Mucosa of stomach (tissue), 1 donor: ENCODE data around the gene BEST1.

Source experiments
- H3K27me3 ChIP-seq: one replicate; pipeline ENCODE4 v1.7.0; 2013; ENCODE audit warnings: mild to moderate bottlenecking, low read length; ENCODE audit not compliant: control insufficient read depth, insufficient read depth
- H3K36me3 ChIP-seq: one replicate; pipeline ENCODE4 v1.7.0; 2013; ENCODE audit warnings: low read length; ENCODE audit not compliant: control insufficient read depth, insufficient read depth
- H3K4me1 ChIP-seq: one replicate; pipeline ENCODE4 v1.7.0; 2013; ENCODE audit warnings: mild to moderate bottlenecking, low read length; ENCODE audit not compliant: control insufficient read depth, insufficient read depth
- H3K4me3 ChIP-seq: one replicate; pipeline ENCODE4 v1.7.0; 2013; ENCODE audit warnings: low read length
- H3K9ac ChIP-seq: one replicate; pipeline ENCODE4 v1.7.0; 2013; ENCODE audit warnings: mild to moderate bottlenecking, low read length, moderate library complexity
- H3K9me3 ChIP-seq: one replicate; pipeline ENCODE4 v1.7.0; 2013; ENCODE audit warnings: mild to moderate bottlenecking, low read length, moderate library complexity; ENCODE audit not compliant: control insufficient read depth
- donor health status: Pancreatic carcinoma.

The BEST1 gene

DNA sequence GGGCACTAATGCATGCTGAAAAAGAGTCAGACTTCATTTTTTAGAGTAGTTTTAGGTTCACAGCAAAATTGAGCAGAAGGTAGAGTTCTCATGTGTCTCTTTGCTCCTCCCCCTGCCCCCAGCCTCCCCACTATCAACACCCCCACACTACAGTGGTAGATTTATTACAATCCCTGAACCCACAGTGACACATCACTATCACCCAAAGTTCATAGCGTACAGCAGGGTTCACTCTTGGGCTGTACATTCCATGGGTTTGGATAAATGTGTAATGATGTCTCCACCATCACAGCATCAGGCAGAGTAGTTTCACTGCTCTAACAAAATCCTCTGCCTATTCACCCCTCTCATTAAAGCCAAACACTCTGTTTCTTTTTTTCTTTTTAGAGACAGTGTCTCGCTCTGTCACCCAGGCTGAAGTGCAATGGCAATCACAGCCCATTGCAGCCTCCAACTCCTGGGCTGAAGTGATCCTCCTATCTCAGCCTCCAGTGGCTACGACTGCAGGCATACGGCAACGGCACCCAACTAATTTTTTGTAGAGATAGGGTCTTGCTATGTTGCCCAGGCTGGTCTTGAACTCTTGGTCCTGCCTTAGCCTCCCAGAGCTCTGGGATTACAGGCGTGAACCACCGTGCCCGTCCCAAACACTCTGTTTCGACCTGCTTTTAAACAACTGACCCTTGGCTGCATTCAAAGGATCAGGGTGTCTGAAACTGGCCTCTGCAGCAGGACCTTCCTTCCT lies 4.1 kb downstream of the BEST1 start:
- Histone ChIP-seq H3K27me3 (peaks cover 22% of the 10 kb centered on the region), H3K9me3 (no peaks in the 10 kb centered on the region), H3K9ac (peak overlapping the region; percentile 41), H3K4me3 (no peak overlapping the region), H3K4me1 (peaks cover 21% of the 10 kb centered on the region), H3K36me3 (no peaks in the 10 kb centered on the region)

DNA sequence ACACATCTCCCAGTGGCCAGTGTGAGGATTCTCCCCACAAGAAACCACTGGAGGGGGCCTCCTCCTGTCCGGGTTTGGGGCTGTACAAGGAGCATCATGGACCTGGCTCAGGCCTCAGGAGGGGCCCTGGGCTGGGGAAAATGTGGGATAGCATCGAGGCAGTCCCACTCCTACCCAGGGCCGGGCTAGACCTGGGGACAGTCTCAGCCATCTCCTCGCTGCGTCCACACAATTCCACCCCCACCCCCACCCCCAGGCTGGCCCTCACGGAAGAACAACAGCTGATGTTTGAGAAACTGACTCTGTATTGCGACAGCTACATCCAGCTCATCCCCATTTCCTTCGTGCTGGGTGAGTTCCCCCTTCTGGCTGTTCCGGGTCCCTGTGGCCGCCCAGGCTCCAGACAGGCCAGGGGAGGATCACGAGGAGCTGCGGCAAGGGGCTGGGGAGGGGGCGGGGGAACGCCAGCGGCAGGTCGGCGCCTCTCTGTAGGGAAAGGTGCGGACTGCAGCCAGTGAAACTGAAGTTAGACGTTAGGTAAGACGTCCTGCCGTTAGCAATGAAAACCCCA lies 4.8 kb downstream of the BEST1 start:
- Histone ChIP-seq H3K9ac (peak overlapping the region; percentile 41), H3K4me1 (peaks cover 24% of the 10 kb centered on the region), H3K36me3 (no peaks in the 10 kb centered on the region), H3K9me3 (no peaks in the 10 kb centered on the region), H3K27me3 (peaks cover 22% of the 10 kb centered on the region), H3K4me3 (no peak overlapping the region)

DNA sequence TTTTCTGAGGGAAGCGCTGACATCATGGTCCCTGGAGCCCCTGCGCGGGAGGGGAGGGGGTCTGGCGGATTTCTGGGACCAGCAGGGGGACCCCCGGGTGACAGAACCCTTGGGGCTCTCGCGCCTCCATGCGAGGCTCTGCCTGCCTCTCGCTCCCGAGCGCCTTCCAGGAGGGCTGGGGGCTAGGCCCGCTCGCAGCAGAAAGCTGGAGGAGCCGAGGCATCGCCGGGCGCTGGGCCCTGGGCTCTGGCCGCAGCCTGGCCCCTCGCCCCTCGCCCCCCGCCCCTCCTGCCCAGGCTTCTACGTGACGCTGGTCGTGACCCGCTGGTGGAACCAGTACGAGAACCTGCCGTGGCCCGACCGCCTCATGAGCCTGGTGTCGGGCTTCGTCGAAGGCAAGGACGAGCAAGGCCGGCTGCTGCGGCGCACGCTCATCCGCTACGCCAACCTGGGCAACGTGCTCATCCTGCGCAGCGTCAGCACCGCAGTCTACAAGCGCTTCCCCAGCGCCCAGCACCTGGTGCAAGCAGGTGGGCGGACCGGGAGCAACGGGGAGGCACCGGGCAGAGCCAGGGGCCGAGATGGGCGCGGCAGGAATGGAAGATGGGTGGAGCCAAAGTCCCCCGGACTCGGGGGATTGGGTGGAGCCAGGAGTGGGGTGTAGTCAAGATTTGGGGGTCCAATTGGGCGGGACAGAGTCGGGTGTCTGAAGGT lies 5.4 kb downstream of the BEST1 start:
- peak overlapping the region; percentile 41 for H3K9ac ChIP-seq
- H3K36me3 ChIP-seq, result no peaks in the 10 kb centered on the region
- H3K9me3 ChIP-seq, result no peaks in the 10 kb centered on the region
- H3K4me1 ChIP-seq, result peaks cover 24% of the 10 kb centered on the region
- no peak overlapping the region for H3K4me3 ChIP-seq
- H3K27me3 ChIP-seq, result peaks cover 22% of the 10 kb centered on the region

DNA sequence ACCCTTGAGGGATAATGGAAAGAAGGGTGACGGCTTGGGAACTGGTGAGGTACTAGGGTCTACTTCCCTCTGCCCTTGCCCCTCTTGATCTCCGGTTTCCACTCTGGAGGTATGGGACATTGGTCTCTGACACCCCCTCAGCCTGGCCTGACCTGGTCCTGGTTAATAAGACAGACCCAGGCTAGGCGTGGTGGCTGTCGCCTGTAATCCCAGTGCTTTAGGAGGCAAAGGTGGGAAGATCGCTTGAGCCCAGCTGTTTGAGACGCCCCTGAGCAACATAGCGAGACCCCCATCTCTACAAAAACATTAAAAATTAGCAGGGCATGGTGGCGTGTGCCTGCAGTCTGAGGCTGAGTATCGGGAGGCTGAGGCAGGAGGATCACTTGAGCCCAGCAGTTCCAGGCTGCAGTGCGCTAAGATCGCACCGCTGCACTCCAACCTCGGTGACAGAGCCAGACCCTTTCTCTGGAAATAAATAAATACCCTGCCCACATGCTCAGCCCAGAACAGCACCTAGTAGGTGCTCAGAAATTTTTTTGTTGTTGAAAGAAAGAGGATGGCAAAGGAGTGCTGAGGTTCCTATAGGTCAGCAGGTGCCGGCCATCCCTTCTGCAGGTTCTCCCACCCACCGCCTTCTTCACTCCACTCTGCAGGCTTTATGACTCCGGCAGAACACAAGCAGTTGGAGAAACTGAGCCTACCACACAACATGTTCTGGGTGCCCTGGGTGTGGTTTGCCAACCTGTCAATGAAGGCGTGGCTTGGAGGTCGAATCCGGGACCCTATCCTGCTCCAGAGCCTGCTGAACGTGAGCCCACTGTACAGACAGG lies 6.3 kb downstream of the BEST1 start:
- H3K9me3 ChIP-seq, result no peaks in the 10 kb centered on the region
- H3K27me3 ChIP-seq, result peaks cover 22% of the 10 kb centered on the region
- H3K4me3 ChIP-seq, result no peak overlapping the region
- H3K9ac ChIP-seq, result no peak overlapping the region
- no peaks in the 10 kb centered on the region for H3K36me3 ChIP-seq
- H3K4me1 ChIP-seq, result peaks cover 27% of the 10 kb centered on the region

DNA sequence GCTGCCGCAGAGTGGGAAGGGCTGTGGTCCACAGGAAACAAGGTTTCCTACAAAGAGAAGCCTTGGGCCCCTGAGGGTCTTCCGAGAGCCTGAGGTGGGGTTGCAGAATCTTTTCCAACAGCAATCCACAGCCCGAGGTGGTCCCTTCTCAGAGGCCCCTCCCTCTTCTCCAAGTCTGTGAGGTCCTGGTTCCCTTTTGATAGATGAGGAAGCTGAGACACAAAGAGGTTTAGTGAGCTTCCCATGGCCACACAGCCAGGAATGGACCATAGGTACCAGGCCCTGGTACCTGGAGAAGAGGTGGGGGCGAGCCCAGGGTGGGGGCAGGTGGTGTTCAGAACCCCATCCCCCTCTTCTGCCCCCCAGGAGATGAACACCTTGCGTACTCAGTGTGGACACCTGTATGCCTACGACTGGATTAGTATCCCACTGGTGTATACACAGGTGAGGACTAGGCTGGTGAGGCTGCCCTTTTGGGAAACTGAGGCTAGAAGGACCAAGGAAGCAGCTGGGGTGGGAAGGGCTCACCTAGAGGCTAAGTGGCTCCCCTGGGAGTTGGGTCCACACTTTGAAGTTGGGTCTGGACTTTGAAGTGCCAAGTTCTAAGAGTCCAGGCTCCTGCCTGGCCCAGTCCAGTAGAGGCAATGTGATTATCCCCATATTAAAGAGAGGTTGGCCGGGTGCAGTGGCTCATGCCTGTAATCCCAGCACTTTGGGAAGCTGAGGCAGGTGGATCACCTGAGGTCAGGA lies 7.0 kb downstream of the BEST1 start:
- Histone ChIP-seq H3K27me3 (peaks cover 22% of the 10 kb centered on the region), H3K4me3 (no peak overlapping the region), H3K4me1 (peaks cover 35% of the 10 kb centered on the region), H3K9me3 (no peaks in the 10 kb centered on the region), H3K9ac (no peak overlapping the region), H3K36me3 (no peaks in the 10 kb centered on the region)

DNA sequence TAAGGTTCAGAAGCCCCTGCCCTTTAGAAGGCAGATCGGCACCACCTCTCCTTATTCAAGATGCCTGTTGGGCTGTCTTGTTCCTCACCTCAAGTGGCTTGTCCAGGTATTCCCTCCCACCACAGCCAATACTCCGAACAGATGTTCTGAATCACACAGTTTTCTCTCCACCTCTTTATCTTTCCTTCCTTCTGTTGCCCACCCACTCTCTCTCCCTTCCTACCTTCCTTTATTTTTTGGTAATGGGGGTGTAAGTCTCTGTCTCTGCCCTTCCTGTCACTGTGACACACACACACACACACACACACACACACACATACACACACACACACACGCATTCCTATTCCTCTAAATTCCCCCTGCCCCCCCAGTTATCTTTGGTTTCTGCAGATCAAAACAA lies 8.4 kb downstream of the BEST1 start:
- no peaks in the 10 kb centered on the region for H3K36me3 ChIP-seq
- no peak overlapping the region for H3K9ac ChIP-seq
- no peak overlapping the region for H3K4me3 ChIP-seq
- peaks cover 43% of the 10 kb centered on the region for H3K4me1 ChIP-seq
- peaks cover 22% of the 10 kb centered on the region for H3K27me3 ChIP-seq
- H3K9me3 ChIP-seq, result no peaks in the 10 kb centered on the region

DNA sequence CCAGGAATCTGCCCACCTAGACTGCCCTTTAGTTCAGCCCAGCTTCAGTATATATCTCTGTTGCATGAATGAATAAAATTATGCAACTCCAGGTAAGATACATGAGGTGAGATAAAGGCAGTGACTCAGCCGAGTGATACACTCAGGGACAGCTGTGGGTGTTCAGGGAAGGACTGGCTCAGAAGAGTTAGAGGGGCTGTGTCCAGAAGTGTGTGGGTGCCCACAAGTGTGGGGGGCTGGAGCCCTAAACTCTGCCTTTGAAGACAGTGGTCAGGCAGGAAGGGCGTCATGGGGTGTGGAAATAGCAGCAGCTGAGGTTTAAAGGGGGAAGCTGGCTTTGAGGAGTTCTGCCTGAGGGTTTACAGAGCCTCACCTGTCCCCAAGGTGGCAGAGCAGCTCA lies 9.0 kb downstream of the BEST1 start:
- H3K4me3 ChIP-seq, result no peak overlapping the region
- no peak overlapping the region for H3K9ac ChIP-seq
- H3K36me3 ChIP-seq, result no peaks in the 10 kb centered on the region
- H3K9me3 ChIP-seq, result no peaks in the 10 kb centered on the region
- peaks cover 21% of the 10 kb centered on the region for H3K27me3 ChIP-seq
- peaks cover 48% of the 10 kb centered on the region for H3K4me1 ChIP-seq

DNA sequence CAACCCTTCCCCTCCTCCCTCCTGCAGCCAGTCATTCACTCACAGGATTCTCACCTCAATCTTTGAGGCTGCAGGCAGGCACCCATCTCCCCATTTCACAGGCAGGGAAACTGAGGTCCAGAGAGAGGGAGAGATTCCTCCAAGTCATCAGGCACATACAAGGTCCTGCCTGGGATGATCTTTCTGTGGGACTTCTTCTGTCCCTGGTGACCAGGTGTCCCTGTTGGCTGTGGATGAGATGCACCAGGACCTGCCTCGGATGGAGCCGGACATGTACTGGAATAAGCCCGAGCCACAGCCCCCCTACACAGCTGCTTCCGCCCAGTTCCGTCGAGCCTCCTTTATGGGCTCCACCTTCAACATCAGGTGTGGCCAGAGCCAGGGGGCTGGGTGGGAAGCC lies 9.5 kb downstream of the BEST1 start:
- H3K9ac ChIP-seq, result no peak overlapping the region
- H3K4me1 ChIP-seq, result peaks cover 51% of the 10 kb centered on the region
- no peak overlapping the region for H3K4me3 ChIP-seq

DNA sequence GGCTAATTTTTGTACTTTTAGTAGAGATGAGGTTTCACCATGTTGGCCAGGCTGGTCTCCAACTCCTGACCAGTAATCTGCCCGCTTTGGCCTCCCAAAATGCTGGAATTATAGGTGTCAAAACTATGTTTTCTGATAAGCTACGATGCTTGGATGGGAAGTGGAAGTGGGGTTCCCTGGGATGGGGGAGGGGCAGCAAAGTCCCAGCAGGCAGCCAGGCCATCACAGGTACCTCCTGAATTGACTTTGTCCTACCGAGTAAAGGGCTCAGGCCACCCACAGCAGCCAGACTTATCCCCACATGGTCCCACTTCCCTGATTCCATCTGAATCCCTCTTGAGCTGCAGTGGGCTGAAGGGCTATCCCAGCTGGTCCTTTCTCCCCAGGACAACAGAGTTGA lies 10.4 kb downstream of the BEST1 start:
- peaks cover 45% of the 10 kb centered on the region for H3K4me1 ChIP-seq
- H3K9ac ChIP-seq, result no peak overlapping the region
- H3K27me3 ChIP-seq, result peaks cover 7% of the 10 kb centered on the region
- H3K36me3 ChIP-seq, result no peaks in the 10 kb centered on the region
- no peaks in the 10 kb centered on the region for H3K9me3 ChIP-seq
- H3K4me3 ChIP-seq, result no peak overlapping the region

More for the DNA sequence above, 9.5 kb downstream of the BEST1 start:
- no peaks in the 10 kb centered on the region for H3K9me3 ChIP-seq
- peaks cover 16% of the 10 kb centered on the region for H3K27me3 ChIP-seq
- no peaks in the 10 kb centered on the region for H3K36me3 ChIP-seq

DNA sequence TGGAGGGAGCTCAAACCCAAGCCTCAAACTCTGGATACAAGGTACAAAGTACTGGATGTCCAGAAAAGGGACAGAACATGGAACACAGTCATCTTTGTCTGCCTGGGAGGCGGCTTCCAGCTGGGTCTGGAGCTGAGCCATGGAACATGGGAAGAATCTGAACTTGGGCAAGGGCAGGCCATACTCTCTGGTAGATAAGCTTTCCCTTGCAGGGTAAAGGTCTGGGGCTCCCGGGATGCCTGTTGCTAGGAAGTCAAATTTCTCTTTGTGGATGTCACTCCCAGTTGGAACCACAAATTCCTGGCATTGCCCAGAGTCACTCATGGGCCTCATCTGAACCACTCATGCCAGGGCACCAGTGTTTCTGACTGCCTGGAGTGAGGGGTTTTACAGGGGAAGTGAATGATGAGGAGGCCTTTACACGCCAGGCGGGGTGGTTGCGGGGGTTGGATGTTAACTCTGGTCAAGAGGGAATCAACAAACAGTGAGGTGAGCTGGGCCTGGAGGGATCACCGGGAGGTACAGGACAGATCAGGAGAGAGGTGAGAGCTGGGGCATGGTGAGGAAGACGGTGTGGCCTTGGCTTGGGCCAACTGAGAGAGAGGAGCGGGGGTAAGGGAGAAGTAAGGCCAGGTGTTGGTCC lies 11.5 kb downstream of the BEST1 start:
- Histone ChIP-seq H3K9me3 (no peaks in the 10 kb centered on the region), H3K4me3 (no peak overlapping the region), H3K27me3 (no peaks in the 10 kb centered on the region), H3K9ac (no peak overlapping the region), H3K36me3 (no peaks in the 10 kb centered on the region), H3K4me1 (peaks cover 39% of the 10 kb centered on the region)
